Stimulated activated CD8-positive, alpha-beta memory T cell treated with anti-CD3 and anti-CD28 coated beads, Interleukin-2, amount 100 ng/mL, for 48 hours (primary cell): ENCODE measurements around the gene TNKS1BP1.

Experiments
- DNase-seq, 2 donors: peaks; one replicate each; pipeline ENCODE4 v3.0.0-alpha.2; 2020; ENCODE audit warnings: low read depth in 2 of 2

Gene TNKS1BP1

GRCh38 chr11:57254631-57255030 lies 70.1 kb downstream of the TNKS1BP1 start:
- DNase-seq = no peak

DNA sequence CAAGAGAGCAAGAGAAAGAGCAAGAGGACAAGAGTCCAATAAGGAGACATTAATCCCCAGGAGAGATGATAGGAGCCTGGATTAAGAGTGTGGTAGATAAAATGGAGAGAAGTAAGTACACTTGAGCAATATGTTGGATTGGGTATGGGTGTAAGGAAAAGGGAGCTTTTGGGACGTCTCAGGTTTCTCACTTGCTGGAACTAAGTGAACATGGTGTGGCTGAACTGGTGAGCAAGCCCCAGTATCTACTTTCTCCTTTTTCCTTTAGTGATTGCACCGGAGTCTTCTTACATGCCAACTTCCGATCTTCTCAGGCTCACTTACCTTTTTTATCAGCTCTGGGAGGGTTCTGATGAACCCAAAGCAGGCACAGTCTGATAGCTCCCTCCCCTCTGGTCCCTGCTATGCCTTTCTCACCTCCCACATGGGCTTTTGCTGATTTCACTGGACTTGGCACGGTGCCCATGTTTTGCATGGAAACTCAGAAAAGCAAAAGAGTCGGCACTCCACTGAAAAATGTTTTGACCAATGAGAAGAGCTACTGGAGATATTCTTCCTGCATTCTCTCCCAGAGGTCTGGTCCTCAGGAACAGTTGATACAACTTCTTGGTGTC lies 73.2 kb downstream of the TNKS1BP1 start:
- DNase-seq = no peak

DNA sequence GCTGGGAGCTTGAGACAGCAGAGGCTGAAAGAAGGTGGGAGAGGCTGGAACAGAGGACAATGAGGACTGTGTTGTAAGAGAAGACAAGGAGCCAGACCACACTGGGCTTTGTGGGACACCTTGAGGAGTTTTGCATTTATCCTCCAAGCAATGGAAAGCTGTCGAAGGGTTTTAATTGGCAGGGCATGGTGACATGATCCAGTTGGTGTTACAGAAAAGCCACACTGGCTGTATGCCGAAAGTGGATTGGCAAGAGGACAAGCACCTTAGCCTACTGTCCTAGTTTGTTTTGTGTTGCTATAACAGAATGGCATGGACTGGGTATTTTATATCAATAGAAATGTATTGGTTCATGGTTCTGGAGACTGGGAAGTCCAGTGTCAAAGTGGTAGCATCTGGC lies 73.7 kb downstream of the TNKS1BP1 start:
- no peak for DNase-seq
